ENCODE results near the gene MAML2. TPM values are rescaled to one million over a fixed set of nuclear protein-coding genes. Genes with fewer than 3 reads are reported as not detected.

Gene MAML2
- total RNA-seq, 1 experiment from 2014 or later: 2.7 TPM

GRCh38 chr11:96141626-96142025 lies 201.4 kb downstream of the MAML2 start:
- no peaks in the 10 kb centered on the region for H3K79me2 ChIP-seq (ENCODE audit: insufficient read depth, low read length)
- no peak overlapping the region for H3K4me2 ChIP-seq (ENCODE audit: insufficient read depth, insufficient read length, low read length)
- H3K56ac ChIP-seq (ENCODE audit: insufficient read length, low read depth, low read length): no peak overlapping the region
- no peak overlapping the region for H4K91ac ChIP-seq (ENCODE audit: insufficient read length, low read depth, low read length)
- H3K4me1 ChIP-seq (ENCODE audit: insufficient read depth, low read length): peaks cover 10% of the 10 kb centered on the region
- H3K9me3 ChIP-seq (ENCODE audit: control insufficient read depth, low read depth, low read length): no peaks in the 10 kb centered on the region
- DNase-seq: no peak
- Mint-ChIP-seq H3K9me3 (no peaks in the 10 kb centered on the region), H3K4me3 (no peak overlapping the region), H3K27me3 (ENCODE audit: low read depth) (no peaks in the 10 kb centered on the region; the same call in 1 of the 2 replicates), H3K27ac (no peak overlapping the region), H3K4me1 (peaks cover 36 to 45% of the 10 kb centered on the region in 2 experiments), H3K36me3 (ENCODE audit: insufficient read depth in 1 of 3, low read depth in 3 of 3) (no peaks in the 10 kb centered on the region)
- H2BK120ac ChIP-seq (ENCODE audit: low read depth, low read length, poor library complexity, severe bottlenecking): no peak overlapping the region
- no peak for TF ChIP-seq CTCF (conservative IDR thresholded peaks at IDR 0.05)
- H4K8ac ChIP-seq (replicated peaks; ENCODE audit: insufficient read length, low read depth, low read length): no peak overlapping the region
- H3T11ph ChIP-seq (ENCODE audit: low read length): no peak overlapping the region
- H2BK15ac ChIP-seq (ENCODE audit: low read depth, low read length): no peak overlapping the region
- H4K20me1 ChIP-seq (ENCODE audit: control insufficient read depth, insufficient read depth, insufficient read length): no peaks in the 10 kb centered on the region
- H3K18ac ChIP-seq (ENCODE audit: insufficient read length, low read depth, low read length): no peak overlapping the region
- no peak overlapping the region for H2AK5ac ChIP-seq (ENCODE audit: insufficient read length, low read length)
- no peak overlapping the region for H2BK12ac ChIP-seq (ENCODE audit: insufficient read length, low read depth, low read length)
- H3K4ac ChIP-seq (ENCODE audit: low read depth, low read length): no peak overlapping the region
- H2BK20ac ChIP-seq (ENCODE audit: low read depth, low read length, poor library complexity, severe bottlenecking): no peak overlapping the region
- H3K27me3 ChIP-seq (ENCODE audit: insufficient read depth, low read length): no peaks in the 10 kb centered on the region
- no peak overlapping the region for H3K27ac ChIP-seq (ENCODE audit: insufficient read length, low read depth, low read length)
- no peaks in the 10 kb centered on the region for H3K79me1 ChIP-seq (ENCODE audit: insufficient read depth, low read depth, low read length, poor library complexity, severe bottlenecking)
- no peak overlapping the region for H3K9ac ChIP-seq (ENCODE audit: extremely low read depth, insufficient read length, low read length)
- WGBS (ENCODE audit: extremely low coverage, insufficient read length, low lambda C conversion rate): no CpG with 5 or more reads among the region's 9 CpGs
- no peak overlapping the region for H4K5ac ChIP-seq (ENCODE audit: insufficient read length, low read depth, low read length)
- H3K23ac ChIP-seq (ENCODE audit: insufficient read length, low read depth, low read length): no peak overlapping the region
- H2BK5ac ChIP-seq (ENCODE audit: insufficient read length, low read length): no peak overlapping the region
- no peaks in the 10 kb centered on the region for H3K23me2 ChIP-seq (ENCODE audit: insufficient read length, low read depth, low read length, poor library complexity, severe bottlenecking)
- no peak overlapping the region for H2AFZ ChIP-seq (ENCODE audit: low read length)
- H3K14ac ChIP-seq (ENCODE audit: insufficient read depth, low read length): no peak overlapping the region
